GM21786 (cell line): ENCODE measurements around the gene ST6GALNAC6.

ENCODE experiments used
- ATAC-seq: cut with Tn5 transposase; IDR thresholded peaks from one replicate; pipeline ENCODE4 v1.9.1; 2021; ENCODE audit not compliant: unreplicated experiment

The ST6GALNAC6 gene

GRCh38 chr9:127917603-127918002 is 18.2 kb upstream of the ST6GALNAC6 start:
- ATAC-seq, result peak; percentile 19

GRCh38 chr9:127916720-127917581 is 17.5 kb upstream of the ST6GALNAC6 start, which contains the start of gene ST6GALNAC4:
ST6GALNAC4 (minus strand) TSS chr9:127917041; CDS start chr9:127916419, 622 bp downstream.
- peak; percentile 65 for ATAC-seq

DNA sequence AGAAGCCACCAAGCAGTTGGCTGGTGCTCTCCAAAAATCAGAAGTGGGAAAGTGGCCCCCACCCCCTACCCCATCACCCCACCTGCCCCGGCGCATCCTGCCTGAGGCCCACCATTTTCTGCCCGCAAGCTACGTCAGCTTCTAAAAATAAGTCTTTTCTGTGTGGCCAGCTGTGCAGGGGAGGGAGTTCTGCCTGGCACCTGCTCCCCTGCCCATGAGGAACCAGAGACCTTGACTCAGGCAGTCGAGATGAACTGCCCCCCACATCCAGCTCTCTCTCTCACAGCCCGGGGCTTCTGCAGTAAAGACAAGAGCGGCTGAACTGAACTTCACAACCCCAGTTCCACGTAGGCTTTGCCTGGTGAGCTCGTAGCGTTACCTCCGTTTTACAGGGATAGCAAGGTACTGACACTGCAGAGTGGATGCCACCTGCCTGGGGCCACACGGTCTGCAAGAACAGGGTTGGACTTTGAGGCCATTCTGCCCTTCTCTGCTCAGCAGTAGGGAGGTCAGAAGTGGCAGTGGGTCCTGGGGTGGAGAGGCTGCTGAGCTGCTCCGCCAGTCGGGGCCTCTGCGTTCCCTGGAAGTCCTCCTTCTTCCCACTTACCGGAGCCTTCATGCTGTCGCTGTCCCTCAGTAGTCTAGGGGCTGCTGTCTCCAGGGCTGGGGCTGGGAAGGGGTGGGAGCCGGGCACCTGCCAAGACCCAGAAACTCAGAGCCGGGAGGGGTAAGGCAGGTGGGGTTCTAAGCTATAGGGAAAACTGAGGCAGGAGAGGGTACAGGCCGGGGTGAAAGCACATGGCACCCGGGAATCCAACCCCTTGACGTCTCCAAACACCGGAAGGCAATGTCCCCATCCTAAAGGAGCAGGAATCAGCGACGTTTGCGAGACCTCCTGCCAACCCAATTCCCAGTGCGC is 16.7 kb upstream of the ST6GALNAC6 start:
- no peak for ATAC-seq

DNA sequence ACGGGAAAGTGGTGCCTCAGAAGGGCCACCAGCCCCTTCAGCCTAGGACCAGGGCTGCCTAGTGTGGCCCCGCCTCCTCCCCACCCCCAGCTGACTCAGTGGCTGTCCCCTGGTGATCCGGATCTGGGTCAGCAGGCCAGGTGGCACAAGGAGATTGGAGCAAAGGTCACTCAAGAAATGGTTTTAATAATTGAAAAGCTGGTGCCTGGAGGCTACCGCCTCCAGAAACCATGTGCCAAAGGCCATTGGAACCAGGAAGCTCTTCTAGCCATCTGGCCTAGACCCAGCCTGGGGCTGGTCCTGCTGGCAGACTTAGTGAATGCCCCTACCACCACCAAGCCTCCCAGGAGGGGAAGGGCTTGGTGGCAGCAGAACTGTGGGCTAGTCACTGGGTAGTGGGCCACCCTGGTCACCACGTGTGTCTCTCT is 15.9 kb upstream of the ST6GALNAC6 start:
- ATAC-seq, result no peak

DNA sequence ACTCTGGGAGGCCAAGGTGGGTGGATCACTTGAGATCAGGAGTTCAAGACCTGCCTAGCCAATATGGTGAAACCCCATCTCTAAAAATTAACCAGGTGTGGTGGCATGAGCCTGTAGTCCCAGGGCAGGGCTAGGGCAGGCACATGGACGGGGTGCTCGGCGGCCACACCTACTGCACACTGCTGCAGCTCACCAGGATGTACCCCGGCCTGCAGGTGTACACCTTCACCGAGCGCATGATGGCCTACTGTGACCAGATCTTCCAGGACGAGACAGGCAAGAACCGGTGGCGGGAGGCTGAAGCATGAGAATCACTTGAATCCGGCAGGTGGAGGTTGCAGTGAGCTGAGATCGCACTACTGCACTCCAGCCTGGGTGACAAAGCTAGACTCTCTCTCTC is 14.3 kb upstream of the ST6GALNAC6 start:
- no peak for ATAC-seq

DNA sequence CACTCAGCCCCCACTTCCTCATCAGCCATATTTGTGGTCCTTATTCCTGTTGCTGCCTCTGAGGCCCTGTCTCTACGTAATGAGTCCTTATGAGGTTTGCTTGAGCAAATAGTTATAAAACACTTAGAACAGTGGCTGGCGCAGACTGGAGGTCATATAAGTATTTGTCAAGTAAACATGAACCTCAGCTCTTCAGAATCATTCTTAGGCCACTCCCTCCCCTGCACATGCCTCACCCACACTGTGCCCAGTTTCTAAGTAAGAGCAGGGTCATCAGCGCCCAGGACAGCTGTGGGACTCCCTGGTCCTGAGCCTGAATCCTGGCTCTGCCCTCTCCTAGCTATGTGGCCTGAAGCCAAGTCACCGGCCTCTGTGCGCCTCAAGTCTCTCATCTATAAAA is 13.5 kb upstream of the ST6GALNAC6 start:
- ATAC-seq, result no peak

DNA sequence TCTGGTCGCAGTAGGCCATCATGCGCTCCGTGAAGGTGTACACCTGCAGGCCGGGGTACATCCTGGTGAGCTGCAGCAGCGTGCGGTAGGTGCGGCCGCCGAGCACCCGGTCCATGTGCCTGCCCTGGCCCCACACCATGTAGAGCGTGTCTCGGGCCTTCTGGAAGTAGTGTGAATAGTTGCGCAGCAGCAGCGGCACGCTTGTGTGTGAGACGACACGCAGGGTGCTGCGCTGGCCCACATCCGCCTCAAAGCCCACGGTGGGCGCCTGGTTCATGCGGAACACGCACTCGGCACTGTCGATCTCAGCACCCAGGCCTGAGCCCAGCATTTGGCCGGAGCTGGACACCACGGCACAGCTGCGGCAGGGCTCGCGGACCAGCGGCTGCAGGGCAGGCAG is 12.9 kb upstream of the ST6GALNAC6 start:
- ATAC-seq, result no peak

DNA sequence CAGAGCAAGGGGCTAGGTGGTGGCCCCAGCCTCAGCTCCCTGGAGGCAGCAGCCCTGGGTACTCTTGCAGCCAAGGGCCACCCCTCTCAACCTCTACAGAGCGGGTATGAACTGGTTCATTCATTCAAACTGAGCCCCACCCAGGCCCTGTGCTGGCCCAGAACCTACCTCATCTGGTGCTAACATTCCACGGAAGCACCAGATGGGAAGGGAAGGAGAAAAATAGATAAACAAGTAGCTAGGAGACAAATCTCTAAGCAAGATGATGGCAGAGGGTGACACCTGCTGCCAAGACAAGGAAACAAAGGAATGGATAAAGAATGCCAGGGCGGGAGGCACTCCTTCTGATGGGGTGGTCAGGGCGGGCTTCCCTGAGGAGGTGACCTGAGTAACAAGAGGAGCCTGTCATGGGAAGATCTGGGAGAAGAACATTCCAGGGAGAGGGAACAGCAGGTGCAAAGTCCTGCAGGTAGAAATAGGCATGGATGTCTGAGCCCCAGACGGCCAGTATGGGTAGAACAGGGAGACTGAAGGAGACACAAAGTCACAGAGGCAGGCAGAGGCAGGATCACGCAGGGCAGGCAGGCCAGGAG is 11.3 kb upstream of the ST6GALNAC6 start:
- no peak for ATAC-seq

- no peak for ATAC-seq
Observed at GRCh38 chr9:127909839-127910273, 10.5 kb upstream of the ST6GALNAC6 start.

- ATAC-seq, result no peak
Observed at GRCh38 chr9:127908660-127908926, 9.2 kb upstream of the ST6GALNAC6 start.

DNA sequence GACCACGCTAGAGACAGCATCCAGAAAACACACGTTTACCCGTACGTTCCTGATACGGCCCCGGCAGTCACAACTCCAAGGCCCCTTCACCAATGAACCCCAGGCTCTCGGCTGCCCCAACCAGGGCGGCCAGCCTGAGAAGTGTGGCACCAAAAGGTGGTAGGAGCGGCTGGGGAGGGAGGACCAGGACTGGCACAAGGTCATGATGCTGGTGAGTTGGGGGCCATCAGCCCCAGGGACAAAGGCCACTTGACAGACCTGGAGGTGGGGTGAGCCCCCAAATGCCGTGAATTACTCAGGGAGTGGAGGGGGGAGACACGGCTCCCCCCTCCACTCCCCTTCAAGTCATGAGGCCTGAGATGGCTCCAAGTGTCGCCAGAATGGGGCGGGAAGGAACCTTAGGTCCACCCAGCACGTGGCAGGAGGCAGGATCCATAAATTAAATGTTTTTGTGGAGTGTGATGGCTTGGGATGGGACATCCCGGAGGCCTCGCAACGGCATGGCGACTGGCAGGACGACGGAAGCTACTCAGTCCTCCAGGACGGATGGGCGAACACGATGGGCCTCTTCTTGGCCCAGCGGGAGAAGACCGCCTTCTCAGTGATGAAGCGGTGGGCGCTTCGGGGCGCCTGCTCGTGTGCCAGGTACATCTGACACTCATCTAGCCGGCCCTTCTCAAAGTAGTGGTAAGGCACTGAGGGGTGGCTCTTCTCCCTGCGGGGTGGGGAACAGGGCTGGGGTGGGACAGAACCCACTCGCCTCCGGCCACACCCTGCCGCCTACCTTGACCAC is 8.7 kb upstream of the ST6GALNAC6 start:
- no peak for ATAC-seq

DNA sequence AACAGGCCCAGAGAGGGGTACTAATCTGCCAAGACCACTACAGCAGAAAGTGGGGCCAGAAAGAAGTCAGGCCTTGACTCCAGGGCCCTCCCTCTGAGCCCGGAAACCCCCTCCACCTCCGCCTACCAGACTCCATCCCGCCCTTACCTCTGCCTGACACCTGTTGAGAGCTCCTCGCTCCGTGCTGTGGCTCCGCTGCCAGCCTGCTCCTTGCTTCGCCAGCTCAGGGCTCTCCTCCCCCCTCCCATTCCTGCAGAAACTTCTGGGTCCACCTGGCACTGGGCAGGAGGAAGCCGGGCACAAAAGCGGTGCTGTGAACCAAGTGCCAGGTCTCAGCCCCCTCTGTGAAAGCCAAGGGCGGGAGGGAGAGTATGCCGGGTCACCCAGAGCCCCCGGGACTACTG is 6.4 kb upstream of the ST6GALNAC6 start:
- no peak for ATAC-seq

DNA sequence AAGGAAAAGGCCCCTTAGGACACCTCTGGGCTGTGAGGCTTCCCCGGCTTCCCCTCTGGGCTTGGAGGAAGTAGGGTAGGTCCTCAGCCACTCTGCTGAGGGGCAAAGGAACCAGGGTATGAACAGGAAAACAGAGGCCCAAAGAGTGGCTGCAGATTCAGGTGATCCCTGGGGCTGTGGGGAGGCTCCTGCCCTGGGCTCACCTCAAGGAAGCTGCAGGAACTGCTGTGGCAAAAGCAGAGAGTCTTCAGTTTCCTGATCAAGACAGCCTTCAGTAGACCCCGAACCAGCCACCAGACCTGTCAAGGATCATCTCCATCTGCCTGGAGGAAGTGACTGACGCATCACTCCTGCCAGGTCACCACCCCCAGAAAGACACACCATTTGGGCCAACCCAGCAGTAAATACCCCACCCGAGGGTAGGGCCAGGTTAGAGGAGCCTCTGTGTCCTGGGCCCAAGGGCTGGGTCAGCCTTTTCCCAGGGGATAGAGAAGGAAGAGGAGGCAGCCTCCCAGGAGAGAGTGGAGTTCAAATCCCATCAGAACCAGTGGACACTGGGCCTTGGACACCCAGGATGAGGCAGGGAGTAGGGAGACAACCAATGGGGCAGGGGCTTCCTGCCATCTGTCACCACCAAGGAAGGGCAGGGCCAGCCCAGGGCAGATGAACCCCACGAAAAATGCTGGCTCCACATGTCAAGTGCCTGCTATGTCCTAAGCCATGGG is 5.8 kb upstream of the ST6GALNAC6 start:
- ATAC-seq, result no peak

DNA sequence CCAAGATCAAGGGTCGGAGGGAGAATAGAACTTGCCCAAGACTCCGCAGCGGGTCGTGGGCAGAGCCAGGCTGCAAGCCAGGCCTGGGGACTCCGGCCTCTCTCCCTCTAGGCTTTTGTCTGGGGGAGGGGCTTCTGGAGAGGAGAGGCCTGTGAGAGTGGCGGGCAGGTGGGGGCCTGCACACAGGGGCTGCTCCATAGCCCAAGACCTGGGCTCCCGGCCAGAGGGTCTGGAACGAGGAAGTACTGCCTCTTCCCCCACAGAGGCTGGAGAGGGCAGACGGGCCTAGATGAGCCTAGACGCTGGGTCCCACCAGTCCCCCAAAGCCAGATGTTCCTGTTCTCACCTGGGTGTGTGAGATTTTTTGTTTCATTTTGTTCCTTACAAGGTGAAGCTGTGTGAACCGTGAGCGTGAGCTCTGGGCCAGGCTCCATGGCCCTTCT is 5.2 kb upstream of the ST6GALNAC6 start:
- no peak for ATAC-seq

- ATAC-seq, result peak; percentile 27
Observed at GRCh38 chr9:127903557-127904475, 4.4 kb upstream of the ST6GALNAC6 start.

- ATAC-seq, result no peak
Observed at GRCh38 chr9:127898433-127899127, 823 bp downstream of the ST6GALNAC6 start.

GRCh38 chr9:127897193-127897692 is 2.2 kb downstream of the ST6GALNAC6 start:
- ATAC-seq, result no peak
